Measurements from ENCODE around the gene TCAIM.

TCAIM gene, protein sequence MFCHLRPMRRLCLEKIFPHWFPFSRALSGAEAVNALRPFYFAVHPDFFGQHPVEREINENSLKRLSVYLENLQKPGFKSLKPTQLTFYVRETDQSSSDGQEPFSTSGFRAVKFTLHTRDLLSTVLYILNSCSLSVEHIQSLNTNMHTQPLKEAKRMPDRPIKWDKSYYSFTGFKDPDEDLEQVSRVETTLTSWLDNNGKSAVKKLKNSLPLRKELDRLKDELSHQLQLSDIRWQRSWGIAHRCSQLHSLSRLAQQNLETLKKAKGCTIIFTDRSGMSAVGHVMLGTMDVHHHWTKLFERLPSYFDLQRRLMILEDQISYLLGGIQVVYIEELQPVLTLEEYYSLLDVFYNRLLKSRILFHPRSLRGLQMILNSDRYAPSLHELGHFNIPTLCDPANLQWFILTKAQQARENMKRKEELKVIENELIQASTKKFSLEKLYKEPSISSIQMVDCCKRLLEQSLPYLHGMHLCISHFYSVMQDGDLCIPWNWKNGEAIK

DNA sequence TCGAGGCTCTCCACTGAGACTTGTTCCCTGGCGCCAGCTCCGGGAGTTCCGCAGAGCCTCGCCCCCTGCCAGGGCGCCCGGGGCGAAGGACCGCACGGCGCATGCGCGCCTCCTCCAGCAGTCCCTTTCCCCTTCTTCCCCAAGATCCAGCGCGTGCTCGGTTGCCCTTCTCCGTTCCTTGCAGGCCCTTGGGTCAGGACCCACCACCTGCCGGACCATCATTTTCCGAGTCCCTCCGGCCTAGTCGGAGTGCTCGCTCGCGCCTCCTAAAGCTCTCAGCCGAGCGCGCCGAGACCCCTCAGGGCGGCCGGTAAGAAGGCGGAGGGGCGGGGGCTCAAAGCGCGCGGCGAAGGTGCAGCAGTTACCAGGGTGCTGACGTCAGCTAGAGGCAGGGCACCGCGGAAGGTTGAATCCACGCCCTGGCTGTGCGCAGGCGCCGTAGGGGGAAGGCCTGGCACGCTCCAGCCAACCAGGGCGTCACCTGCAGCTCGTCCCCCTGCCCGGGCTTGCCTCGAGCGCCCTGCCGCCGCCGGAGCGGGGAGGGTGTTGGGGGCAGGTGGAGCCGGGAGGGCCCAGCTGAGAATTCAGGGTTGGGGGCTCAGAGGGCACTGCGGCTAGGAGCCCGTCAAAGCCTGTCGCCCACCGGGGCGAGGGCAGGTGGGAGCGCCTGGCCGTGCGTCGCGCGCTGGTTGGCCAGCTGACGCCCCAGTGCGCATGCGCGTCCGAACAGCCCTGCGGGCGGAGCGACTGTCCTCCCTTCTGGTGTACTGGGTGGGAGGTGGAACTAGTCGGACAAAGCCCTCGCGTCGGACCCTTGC is at the start of gene TCAIM:
Gene TCAIM, plus strand, starts transcription at position 757 of the 818 bp plus-strand sequence. CDS start 16,017 bp downstream, outside the sequence.
- DNase-seq (ENCODE audit: low read depth, low spot score), result peak; percentile 92

DNA sequence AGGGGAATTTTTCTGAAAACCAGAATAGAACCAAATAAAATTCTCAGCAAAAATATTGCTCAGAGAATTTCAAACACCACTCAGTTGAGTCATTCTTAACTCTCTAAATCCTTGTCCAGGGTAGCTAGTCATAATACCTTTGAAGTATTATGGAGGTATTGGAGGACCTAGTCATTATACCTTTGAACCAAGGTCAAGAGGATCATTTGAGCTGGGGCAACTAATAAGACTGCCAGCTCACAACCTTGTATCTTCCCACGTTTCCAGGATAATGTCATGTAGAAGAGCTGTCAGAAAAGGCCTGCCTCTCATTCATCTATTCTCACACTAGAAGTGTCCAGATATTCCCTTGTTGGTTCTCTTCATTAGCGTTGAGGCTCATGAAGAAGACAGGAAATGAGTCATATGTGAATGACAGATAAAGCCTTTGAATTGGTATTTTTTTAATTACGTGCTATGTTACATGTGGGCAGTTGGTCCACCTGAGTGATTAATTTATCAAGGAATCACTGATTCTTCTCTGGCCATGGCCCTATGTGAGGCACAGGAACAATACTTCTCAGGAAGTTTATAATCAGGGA is 48.6 kb upstream of the TCAIM start:
- no peak for DNase-seq (ENCODE audit: low read depth, low spot score)

DNA sequence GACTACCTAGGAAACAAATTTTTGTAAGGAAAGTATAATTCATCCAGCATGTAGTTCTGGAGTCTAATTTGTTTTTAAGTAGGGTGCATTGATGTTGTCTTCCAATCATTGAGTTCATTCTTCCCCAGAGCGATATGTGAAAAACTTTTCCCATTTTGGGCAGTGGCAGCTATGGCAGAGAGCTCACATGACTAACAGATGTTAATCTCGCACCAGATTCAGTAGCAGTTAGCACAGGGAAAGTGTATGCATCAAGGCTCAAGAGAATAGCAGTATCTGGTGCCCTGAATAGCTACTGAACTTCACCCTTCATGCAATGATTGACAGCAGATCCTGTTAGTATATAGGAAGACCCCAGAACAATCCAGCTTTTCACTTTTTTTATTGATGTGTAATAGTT is 46.3 kb upstream of the TCAIM start:
- no peak for DNase-seq (ENCODE audit: low read depth, low spot score)

DNA sequence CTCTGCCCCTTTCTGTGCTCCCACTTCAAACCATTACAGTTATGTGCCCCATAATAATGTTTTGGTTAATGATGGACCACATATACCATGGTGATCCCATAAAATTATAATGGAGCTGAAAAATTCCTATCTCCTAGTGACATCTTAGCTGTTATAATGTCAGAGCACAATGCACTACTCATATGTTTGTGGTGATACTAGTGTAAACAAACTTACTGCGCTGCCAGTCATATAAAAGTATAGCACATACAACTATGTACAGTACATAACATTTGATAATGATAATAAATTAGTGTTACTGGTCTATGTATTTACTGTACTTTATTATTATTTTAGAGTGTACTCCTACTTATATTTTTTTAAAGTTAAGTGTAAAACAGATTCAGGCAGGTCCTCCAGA is 45.6 kb upstream of the TCAIM start:
- DNase-seq (ENCODE audit: low read depth, low spot score), result no peak

DNA sequence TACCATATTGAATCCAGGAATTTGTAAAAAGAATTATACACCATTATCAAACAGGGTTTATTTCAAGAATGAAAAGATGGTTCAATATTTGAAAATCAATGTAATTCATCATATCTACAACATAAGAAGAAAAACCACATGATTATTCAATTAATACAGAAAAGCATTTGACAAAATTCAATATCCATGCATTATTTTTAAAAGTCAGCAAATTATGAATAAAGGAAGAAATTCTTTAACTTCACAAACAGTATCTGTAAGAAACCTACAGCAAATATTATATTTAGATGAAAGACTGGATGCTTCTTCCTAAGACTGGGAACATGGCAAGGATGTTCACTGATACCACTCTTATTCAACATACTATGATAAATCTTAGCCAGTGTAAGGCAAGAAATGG is 41.3 kb upstream of the TCAIM start:
- no peak for DNase-seq (ENCODE audit: low read depth, low spot score)

DNA sequence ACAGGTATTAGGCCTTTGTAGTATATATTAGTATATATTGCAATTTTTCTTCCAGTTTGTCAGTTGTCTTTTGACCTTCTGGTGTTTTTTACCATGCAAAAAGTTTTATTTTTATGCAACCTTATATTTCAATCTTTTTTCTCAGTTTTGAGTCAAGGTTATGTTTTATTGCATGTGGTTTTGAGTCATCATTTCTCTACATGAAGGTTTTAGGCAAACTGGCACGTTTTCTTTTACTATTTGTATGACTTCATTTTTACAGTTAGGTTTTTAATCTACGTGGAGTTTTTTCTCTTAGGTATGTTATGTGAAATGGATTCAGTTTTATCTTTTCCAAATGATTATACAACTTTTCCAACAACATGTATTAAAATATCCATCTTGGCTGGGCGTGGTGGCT is 36.8 kb upstream of the TCAIM start:
- DNase-seq (ENCODE audit: low read depth, low spot score), result no peak

DNA sequence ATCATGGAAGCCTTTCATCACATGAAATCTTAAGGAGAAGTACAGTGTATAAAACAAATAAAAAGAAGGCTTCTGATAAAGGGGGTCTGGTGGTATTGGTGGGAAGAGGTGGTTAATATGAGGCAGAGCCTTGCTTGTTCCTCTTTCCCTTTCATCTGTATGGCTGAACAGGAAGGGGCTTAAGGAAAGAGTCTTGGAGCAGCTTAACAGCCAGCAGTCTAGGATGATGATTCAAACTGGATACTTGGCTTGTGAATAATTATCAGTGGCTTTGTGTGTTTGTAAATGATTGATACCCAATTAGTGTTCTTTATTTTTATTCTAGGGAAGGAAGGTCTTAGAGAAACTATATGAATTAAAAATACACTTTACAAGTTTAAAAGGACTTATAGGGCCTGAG is 29.1 kb upstream of the TCAIM start:
- no peak for DNase-seq (ENCODE audit: low read depth, low spot score)

DNA sequence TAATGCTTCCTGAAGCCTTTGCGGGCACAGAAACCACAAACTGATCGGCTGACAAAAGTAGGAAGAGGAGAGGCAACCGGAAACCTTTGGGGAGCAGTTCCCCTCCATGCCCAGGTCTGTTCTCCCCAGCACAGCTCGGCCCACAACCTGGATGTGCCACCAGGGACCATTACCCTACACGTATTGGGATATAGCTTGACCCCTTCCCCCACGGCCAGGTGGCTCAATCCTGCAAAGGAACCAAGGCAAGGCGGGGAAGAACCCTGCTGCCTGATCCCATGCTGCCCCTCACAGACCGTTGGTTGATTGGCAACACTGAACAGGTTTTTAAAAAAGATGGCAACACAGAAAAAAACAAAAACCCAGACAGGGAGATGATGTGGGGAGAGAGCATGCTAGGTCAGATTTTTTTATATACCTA is 19.7 kb upstream of the TCAIM start:
- no peak for DNase-seq (ENCODE audit: low read depth, low spot score)

DNA sequence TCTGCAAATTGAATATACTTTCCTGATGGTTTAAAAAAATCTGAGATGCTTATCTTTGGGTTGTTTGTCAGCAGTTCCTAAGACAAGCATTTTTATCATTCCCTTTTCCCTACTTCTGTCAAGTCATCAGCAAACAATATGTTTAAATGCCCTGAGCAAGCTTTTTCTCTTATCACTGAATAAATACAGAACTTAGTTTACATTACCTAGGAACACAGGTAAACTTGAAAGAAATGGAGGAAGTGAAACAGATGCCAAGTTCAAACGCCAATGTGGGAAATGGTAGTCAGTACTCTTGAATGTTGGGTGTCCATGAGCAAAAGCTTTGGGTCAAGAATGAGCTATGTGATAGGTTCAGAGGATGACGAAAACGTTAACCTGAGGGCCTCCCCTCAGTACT is 17.2 kb upstream of the TCAIM start:
- no peak for DNase-seq (ENCODE audit: low read depth, low spot score)

DNA sequence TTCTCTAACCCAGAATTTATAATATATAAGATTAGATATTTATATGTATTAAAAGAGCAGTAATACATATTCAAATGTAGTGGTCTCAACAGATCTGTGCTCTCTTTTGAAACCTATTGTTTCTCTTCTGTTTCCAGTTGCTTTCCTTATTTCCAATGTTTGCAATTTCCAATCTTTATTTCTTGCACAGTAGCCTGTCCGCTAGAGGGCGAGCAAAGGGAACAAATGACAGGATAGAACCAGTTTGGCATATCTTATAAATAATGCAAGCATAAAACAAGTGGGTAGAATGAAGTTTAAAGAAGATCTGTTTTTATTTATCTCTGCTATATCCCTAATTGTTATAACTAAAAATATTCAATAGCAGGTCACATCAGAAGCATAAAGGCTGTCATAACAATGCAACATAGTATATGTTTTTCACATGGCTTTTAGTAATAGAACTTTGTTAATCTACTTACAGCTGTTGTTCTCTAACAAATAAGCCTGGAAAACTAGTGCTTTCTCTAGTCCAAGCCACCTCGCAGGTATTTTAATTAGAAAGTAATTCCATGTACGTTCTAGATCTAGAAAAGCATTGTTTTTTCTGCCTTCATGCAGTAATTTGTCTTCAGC is 15.1 kb upstream of the TCAIM start:
- DNase-seq (ENCODE audit: low read depth, low spot score), result no peak

DNA sequence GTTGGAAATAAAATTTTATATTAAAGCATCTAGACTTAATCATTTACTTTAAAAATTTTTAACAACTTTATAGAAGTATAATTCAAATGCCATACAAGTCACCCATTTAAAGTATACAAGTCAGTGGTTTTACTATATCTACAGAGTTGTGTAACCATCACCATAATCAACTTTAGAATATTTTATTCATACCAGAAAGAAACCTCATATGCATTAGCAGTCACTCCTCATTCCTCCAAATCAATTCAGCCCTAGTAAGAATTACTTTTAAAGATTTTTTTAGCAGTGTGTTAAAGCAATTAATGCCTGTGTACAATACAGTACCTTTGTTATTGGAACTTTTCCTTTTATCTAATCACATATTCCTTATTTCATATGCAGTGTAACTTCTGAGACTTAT is 14.0 kb upstream of the TCAIM start:
- no peak for DNase-seq (ENCODE audit: low read depth, low spot score)

DNA sequence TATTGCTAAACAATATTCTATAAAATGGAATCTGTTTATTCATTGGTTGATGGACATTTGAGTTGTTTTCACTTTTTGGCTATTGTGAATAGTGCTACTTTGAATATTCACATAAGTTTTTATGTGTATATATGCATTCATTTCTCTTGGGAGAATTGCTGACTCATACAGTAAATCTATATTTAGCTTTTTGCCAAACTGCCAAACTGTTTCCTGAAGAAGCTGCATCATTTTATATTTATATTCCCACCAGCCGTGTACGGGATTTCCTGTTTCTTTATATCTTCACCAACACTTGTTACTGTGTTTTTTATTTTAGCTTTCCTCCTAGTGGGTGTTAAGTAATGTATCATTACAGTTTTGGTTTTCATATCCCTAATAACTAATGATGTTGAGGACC is 12.5 kb upstream of the TCAIM start:
- no peak for DNase-seq (ENCODE audit: low read depth, low spot score)

DNA sequence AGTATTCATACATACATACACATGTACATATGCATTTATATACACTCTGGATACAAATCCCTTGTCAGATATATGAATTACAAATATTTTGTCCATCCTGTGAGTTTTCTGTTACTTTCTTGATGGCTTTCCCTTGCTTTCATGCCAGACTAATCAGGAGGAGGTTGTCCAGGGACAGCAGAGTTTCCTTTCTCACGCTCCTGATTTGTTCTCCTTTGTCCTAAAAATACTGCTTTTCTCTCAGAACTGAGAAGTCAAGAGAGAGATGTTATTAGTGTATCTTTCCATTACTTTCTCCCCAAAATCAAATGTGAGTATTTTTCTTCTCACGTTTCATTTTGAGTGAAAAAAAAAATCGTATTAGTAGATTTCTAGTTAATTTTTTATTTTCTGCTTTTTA is 12.1 kb upstream of the TCAIM start:
- DNase-seq (ENCODE audit: low read depth, low spot score), result no peak

DNA sequence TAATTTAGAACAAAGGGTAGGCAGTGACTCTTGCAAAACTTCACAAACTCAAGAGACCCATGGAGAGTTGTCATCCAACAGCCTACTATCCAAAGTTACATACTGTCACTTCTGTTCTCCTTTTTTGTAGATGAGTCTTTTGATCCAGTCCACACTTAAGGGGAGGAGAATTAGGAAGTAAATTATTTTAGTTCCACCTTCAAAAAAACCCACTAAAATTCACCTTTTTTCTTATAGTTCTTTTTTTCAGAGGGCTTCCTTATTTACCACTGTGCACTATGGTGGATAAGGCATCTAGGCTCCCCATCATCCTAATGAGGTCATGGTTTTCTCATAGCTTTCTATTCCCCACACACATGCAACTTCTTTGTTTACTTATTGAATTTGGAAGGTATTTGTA is 8.6 kb upstream of the TCAIM start:
- DNase-seq (ENCODE audit: low read depth, low spot score), result no peak

DNA sequence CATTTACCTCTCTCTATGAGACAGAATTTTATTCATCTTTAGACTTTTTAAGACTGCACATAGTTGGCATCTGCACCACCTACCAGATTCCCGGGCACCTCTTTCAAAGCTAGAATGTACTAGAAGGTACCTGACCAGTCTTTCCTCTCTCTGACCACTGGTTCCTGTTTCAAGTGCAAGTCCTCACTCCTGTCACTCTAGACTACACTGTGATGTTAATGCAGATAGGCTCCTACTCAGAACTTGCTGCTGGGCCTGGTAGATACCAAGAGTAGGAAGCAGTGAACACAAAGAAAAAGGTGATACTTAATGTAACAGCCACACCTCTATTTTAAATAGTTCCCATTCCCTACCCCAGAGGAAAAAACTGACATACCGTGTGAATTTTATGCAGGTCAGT is 8.1 kb upstream of the TCAIM start:
- no peak for DNase-seq (ENCODE audit: low read depth, low spot score)

DNA sequence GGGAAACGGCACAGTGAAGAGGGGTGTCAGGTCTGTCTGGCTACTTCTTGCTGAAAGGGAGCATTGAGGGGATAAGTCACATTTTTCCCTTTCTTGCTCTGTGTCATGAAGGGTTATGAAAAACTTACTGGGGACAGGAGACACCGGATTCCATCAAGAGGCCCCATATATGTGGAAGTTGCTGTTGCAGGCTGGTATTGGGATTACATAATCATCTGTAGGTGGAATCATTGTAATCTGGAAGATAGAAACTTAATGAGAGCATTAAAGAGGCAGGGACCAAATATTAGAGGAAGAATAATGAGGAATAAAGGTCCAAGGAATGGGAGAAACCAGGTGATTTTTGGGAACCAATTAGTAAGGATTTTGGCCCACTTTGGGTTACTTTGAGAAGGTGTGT is 4.2 kb upstream of the TCAIM start:
- no peak for DNase-seq (ENCODE audit: low read depth, low spot score)

DNA sequence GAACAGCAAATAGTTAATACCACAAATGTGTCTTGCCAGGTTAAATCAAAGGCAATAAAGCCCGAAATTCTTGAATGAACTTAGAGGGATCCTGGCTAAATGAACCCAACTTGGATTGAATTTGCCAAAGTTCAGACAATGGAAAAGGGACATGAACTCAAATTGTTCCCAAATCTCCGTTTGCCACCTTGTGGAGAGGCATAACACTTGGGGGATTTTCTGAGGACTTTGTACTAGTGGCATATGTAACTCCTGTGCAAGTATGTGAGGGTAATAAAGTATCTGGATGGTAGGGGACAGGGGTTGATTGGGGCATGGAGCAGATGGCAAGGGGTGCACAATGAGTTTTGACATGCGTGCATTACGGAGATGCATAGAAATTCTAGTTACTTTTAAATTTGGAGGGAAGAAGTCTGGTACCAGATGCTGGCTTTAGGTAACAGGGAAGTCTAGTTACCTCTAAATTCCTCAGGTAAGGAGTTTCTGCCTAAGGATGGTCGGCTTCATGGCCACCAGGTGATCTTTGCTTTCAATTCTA is 1.2 kb upstream of the TCAIM start:
- no peak for DNase-seq (ENCODE audit: low read depth, low spot score)

DNA sequence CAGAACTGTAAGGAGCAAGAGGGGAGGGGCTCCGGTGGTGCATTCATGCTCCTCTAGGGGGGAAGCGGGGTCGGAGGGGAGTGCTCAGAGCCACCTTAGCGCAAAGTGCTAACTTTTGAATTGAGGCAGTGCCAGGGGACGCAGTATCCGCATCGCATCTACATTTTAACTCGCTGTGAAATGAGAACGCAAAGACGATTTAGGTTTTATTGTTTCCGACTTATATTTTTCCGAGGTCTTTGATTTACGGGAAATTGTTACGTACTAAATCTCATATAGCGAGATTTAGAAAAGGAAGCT is 212 bp downstream of the TCAIM start:
- DNase-seq (ENCODE audit: low read depth, low spot score), result no peak

DNA sequence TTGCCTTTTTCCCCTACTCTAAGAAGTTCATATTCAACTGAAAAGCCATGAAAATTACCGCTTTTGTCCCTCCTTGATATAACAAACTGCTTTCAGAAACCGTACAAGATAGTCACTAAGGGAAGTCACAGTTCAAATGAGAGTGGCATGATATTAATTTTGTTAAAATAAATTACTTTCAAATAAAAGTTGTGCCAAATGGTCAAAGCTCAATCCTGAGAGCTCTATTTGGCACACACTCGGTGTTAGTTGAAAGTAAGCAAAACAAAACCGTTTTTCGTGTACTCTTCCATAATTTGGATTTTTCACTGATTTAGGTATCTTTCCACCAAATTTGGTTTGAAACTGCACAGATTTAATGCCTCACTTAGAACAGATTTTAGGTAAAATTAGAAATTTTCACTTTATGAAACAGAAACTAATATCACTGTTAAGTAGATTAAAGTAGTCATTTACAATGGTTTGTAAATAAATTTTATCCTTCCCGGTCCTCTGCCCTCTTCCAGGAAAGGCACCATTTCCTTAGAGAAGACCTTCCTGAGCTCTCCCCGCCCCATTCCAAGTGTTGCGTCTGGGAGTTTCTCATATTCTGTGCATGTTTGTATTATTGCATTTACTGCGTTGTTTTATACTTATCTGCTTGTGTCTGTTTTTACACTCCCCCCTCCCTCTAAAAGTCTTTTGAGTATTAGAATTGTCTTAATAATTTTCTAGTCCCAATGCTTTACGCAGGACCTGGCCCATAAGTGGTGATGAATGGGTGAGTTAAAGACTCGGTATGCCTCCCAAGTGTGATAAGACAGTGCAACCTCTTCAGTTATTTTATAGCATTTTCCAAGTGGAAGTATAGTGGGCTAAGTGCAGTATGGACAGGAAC is 853 bp downstream of the TCAIM start:
- no peak for DNase-seq (ENCODE audit: low read depth, low spot score)

DNA sequence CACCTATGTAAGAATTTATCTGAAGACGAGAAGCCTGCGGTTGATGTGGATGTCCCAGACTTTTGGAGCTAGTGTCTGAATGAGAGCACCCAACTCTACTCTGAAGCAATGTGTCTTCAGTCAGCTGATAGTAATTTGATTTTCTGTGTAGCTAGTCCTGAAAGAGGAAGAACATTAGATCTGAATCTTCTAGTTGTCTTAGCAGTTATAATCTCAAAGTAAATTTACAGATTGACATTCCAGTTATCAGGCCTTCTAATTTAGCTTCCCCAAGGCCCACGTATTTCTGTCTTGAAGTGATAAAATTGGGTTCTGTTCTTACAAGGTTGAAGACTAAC is 1.5 kb downstream of the TCAIM start:
- no peak for DNase-seq (ENCODE audit: low read depth, low spot score)

DNA sequence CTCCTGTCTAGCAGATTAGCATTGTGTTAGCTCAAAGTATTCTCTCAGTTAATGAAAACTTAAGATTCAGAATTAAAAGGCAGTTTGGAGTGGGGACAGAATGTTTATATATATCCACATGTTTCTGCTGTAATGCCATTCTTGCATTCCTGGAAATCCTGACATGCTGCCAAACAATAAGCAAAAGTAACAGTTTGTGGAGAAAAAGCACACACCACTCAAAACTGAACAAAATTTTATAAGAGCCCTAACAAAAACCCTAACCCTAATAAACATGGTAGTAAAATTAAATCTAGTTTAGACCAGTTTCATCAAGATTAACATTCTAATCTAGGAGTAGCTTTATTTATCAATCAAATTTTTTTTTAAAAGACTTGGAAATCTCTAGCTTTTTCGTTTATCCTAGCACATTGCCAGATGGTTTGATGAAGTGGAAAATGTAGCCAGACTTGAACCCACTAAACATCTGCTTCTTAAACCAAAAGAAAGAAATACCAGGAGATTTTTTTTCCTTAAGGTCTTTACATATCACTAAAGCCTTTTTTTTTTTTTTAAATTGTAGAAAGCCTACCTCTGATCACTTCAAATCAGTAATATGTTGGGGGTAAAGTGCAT is 3.7 kb downstream of the TCAIM start:
- no peak for DNase-seq (ENCODE audit: low read depth, low spot score)
